HG02884 (cell line): ENCODE measurements around the gene CCNB1IP1.
"Not testable (repeated sequence)": the region's sequence is repeated elsewhere in the genome, so short reads cannot be mapped to it uniquely, and the experiment has no call there.

Experiments
- ATAC-seq: cut with Tn5 transposase; IDR thresholded peaks from one replicate; pipeline ENCODE4 v1.9.1; 2021; ENCODE audit warnings: mild to moderate bottlenecking, moderate library complexity; ENCODE audit not compliant: unreplicated experiment

The CCNB1IP1 gene

GRCh38 chr14:20333494-20333841, 389 bp upstream of the CCNB1IP1 start:
- peak; percentile 19 for ATAC-seq

- no peak for ATAC-seq
Measured at GRCh38 chr14:20332431-20332787, 670 bp downstream of the CCNB1IP1 start.

- no peak for ATAC-seq
Measured at GRCh38 chr14:20331053-20331613, 1.9 kb downstream of the CCNB1IP1 start.

GRCh38 chr14:20329355-20329754, 3.7 kb downstream of the CCNB1IP1 start:
- no peak for ATAC-seq

DNA sequence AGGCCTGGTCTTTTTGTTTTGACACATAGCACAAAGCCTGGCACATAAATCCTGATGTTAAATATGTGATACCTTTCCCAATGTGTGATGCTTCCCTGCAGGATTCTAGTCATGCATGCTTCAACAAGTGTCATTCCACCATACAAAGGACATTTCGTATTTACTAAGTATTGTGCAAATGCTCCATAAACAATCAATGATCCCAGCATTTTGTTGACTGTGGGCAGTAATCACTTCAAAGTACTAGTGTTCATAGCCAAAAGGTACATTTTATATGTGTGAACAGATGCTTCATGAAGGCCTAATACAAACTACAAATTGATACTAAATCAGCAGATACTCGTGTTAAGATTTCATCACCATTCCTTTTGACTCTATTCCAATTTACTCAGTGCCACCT, 4.4 kb downstream of the CCNB1IP1 start:
- ATAC-seq, result no peak

GRCh38 chr14:20327005-20327869, 5.8 kb downstream of the CCNB1IP1 start:
- no peak for ATAC-seq

DNA sequence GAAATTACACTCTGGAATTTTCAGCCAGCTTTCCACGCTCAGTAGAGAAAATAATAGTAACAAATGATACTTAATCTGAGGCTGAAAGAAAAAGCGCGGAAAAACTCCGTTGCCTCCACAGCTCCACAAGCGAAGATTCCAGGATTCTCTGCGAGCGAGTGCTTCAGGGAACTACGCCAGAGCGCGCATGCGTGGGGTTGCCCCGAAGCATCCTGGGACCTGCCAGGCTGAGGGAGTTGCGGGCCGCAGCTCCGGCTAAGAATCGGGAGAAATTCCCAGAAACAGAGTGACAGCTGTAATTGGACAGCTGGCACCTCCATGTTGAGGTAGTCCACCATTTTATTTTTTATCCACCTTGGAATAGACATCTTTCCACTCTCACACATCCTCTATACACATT, 15.4 kb downstream of the CCNB1IP1 start:
- ATAC-seq, result no peak

- no peak for ATAC-seq
Measured at GRCh38 chr14:20314026-20314425, 19.1 kb downstream of the CCNB1IP1 start.

DNA sequence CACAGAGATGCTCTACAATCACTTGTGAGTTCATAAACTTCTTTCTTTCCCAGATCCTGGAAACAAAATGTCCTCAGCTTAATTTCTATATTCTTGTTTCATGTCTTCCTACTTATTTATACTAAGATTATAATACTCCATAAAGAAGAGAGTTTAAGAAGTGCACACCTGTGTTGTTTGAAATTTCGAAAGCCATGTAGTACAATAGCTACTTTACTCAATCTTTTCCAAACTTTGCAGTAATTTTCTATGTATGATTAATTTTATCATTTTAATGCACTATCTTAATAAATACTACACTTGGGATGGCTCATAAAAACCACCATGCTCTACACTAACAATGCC, 27.0 kb downstream of the CCNB1IP1 start:
- ATAC-seq, result no peak

GRCh38 chr14:20305265-20306078, 27.6 kb downstream of the CCNB1IP1 start, which contains the start of gene TTC5:
Gene TTC5, minus strand, starts transcription at chr14:20305951. Its CDS starts 14 bp downstream, at chr14:20305937.
- ATAC-seq, result peak; percentile 92

- no peak for ATAC-seq
Measured at GRCh38 chr14:20302042-20302755, 30.9 kb downstream of the CCNB1IP1 start.

GRCh38 chr14:20295067-20295466, 38.0 kb downstream of the CCNB1IP1 start:
- ATAC-seq, result peak; percentile 84

GRCh38 chr14:20294636-20295035, 38.4 kb downstream of the CCNB1IP1 start:
- no peak for ATAC-seq

DNA sequence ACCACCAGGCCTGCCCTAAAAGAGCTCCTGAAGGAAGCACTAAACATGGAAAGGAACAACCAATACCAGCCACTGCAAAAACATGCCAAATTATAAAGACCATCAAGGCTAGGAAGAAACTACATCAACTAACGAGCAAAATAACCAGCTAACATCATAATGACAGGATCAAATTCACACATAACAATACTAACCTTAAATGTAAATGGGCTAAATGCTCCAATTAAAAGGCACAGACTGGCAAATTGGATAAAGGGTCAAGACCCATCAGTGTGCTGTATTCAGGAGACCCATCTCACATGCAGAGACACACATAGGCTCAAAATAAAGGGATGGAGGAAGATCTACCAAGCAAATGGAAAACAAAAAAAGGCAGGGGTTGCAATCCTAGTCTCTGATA, 51.1 kb downstream of the CCNB1IP1 start:
- not testable (repeated sequence) for ATAC-seq

DNA sequence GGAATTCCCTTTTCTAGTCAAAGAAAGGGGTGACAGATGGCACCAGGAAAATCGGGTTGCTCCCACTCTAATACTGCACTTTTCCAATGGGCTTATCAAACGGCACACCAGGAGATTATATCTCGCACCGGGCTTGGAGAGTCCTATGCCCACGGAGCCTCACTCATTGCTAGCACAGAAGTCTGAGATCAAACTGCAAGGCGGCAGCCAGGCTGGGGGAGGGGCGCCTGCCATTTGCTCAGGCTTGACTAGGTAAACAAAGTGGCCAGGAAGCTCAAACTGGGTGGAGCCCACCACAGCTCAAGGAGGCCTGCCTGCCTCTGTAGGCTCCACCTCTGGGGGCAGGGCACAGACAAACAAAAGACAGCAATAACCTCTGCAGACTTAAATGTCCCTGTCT, 52.8 kb downstream of the CCNB1IP1 start:
- ATAC-seq, result not testable (repeated sequence)

DNA sequence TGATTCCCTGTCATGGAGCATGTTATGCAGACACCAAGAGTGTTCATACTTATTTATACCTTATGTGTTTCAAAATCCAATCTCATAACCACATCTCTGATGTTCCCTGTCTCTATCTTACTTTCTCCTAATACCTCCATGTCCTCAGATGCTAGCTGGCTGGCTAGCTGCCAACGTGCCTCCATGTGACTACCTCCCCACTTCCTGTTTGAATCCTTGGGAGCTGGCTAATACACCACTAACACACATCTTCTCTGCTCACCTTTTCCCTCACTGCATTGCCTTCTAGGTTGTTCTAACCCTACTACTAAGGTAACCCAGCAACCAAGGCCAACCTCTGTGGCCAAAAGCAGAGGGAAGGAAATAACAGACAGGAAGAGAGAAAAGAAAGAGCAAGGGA, 54.7 kb downstream of the CCNB1IP1 start:
- ATAC-seq, result no peak

DNA sequence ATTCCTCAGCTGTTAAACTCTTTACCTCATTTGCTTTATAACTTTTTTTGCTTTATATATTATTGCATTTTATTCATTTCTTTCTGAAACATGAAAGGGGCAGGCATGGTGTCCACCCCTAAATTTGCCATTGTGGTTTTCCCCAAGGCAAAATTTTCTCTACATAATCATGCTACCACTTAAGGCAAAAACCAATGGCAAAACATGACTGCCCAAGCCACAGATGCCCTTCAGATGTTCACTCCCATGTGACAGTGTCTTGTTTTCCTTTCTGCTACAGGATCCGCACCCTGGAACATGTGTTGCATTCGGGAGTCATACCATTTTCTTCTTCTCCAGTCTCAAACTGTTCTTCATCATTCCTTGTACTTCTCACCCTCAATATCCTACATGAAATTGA, 55.7 kb downstream of the CCNB1IP1 start:
- ATAC-seq, result no peak

GRCh38 chr14:20274062-20274461, 59.0 kb downstream of the CCNB1IP1 start:
- no peak for ATAC-seq

GRCh38 chr14:20264361-20264760, 68.7 kb downstream of the CCNB1IP1 start:
- not testable (repeated sequence) for ATAC-seq

DNA sequence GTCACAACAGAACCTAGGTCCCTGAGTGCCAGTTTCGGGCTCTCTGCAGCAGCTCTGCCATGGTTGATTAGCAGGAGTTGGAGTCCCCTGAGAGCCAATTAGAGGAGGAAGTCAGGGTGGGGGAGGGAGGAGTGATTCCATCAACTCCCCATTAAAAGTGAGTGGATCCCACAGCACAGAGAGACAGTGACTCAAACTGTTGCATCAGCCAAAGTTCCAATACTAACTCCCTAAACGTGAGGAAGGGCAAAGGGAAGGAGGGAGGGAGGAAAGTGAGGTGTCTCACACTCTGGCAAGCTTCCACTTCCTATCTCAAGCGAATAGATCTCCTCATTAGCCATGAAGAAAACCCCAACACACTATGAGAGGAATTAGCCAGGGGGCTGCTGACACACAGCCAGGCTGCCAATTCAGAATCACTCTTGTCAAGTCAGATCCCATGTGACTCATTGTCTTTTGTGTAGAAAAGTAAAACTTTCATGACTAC, 70.4 kb downstream of the CCNB1IP1 start:
- no peak for ATAC-seq
